GM12875 (cell line): ENCODE data around the gene ADRA1B.

Experiments used
- H3K4me3 ChIP-seq: one replicate; pipeline ENCODE4 v1.5.1; 2011; ENCODE audit warnings: low read depth, low read length, control low read depth
- CTCF ChIP-seq: IDR thresholded peaks from 2 replicates; pipeline ENCODE4 v1.5.1; 2011; ENCODE audit warnings: low read depth, mild to moderate bottlenecking, control low read depth, inconsistent platforms, low read length, moderate library complexity, borderline replicate concordance; ENCODE audit not compliant: insufficient read depth

ADRA1B gene

GRCh38 chr5:159915904-159916840 is at the start of gene ADRA1B:
ADRA1B (plus strand) TSS chr5:159916482; CDS start chr5:159916906, 424 bp downstream.
- TF ChIP-seq CTCF = peak; percentile 47
- H3K4me3 ChIP-seq = no peak within 1 kb of the TSS

- no peak for TF ChIP-seq CTCF
Observed at GRCh38 chr5:159873680-159874079, 42.6 kb upstream of the ADRA1B start.

GRCh38 chr5:159874263-159874662 is 42.0 kb upstream of the ADRA1B start:
- H3K4me3 ChIP-seq = no peak overlapping the region
- TF ChIP-seq CTCF = no peak

More at GRCh38 chr5:159873680-159874079, 42.6 kb upstream of the ADRA1B start:
- H3K4me3 ChIP-seq = no peak overlapping the region

- no peak overlapping the region for H3K4me3 ChIP-seq
- TF ChIP-seq CTCF = no peak
Observed at GRCh38 chr5:159877016-159877415, 39.3 kb upstream of the ADRA1B start.

GRCh38 chr5:159877894-159878448 is 38.3 kb upstream of the ADRA1B start:
- no peak for TF ChIP-seq CTCF
- no peak overlapping the region for H3K4me3 ChIP-seq

GRCh38 chr5:159878988-159879471 is 37.3 kb upstream of the ADRA1B start:
- no peak overlapping the region for H3K4me3 ChIP-seq
- no peak for TF ChIP-seq CTCF
